GM18951 (cell line): ENCODE data around the gene CACNB3.
"Not testable (repeated sequence)": the region's sequence is repeated elsewhere in the genome, so short reads cannot be mapped to it uniquely, and the experiment has no call there.

Experiments
- POLR2A ChIP-seq: IDR thresholded peaks from 4 replicates; pipeline ENCODE4 v1.6.1; 2011; ENCODE audit warnings: mild to moderate bottlenecking; ENCODE audit not compliant: insufficient read length, insufficient read depth; ENCODE audit errors: extremely low read depth
- in situ Hi-C: fragments of 300-500 bp; cut with MboI; formaldehyde crosslinking; loops from one replicate; pipeline ENCODE4 v1.12.0; 2022; ENCODE audit warnings: low sequenced_read_pairs, mixed read lengths, inconsistent platforms; ENCODE audit not compliant: unreplicated experiment

Gene CACNB3

GRCh38 chr12:48828841-48829575 is 10.7 kb downstream of the CACNB3 start:
- no peak for TF ChIP-seq POLR2A
- in situ Hi-C loops = no loop called here

- in situ Hi-C loops = no loop called here
- no peak for TF ChIP-seq POLR2A
These were observed 13.0 kb downstream of the CACNB3 start for GRCh38 chr12:48831257-48831656.

- no peak for TF ChIP-seq POLR2A
- in situ Hi-C loops = no loop called here
These were observed 14.2 kb downstream of the CACNB3 start for GRCh38 chr12:48832321-48833060.

GRCh38 chr12:48838048-48838447 is 19.8 kb downstream of the CACNB3 start:
- in situ Hi-C loops = no loop called here
- TF ChIP-seq POLR2A = no peak

GRCh38 chr12:48842021-48842420 is 23.7 kb downstream of the CACNB3 start:
- in situ Hi-C loops = not testable (repeated sequence)

- TF ChIP-seq POLR2A = peak; percentile 86
- in situ Hi-C loops = no loop called here
These were observed 33.8 kb downstream of the CACNB3 start, which contains the start of gene DDX23 for GRCh38 chr12:48851883-48852733. Gene DDX23 (minus strand): TSS chr12:48852163. CDS start chr12:48845782, 6,381 bp downstream.

GRCh38 chr12:48852734-48853688 is 34.7 kb downstream of the CACNB3 start:
- no peak for TF ChIP-seq POLR2A
- in situ Hi-C loops = no loop called here

GRCh38 chr12:48854488-48854887 is 36.2 kb downstream of the CACNB3 start:
- in situ Hi-C loops = no loop called here
- TF ChIP-seq POLR2A = no peak

GRCh38 chr12:48854932-48855331 is 36.6 kb downstream of the CACNB3 start:
- in situ Hi-C loops = not testable (repeated sequence)

GRCh38 chr12:48856379-48856778 is 38.1 kb downstream of the CACNB3 start:
- no peak for TF ChIP-seq POLR2A
- in situ Hi-C loops = no loop called here

GRCh38 chr12:48857278-48857994 is 39.1 kb downstream of the CACNB3 start:
- TF ChIP-seq POLR2A = no peak
- in situ Hi-C loops = no loop called here

GRCh38 chr12:48858043-48858442 is 39.7 kb downstream of the CACNB3 start:
- TF ChIP-seq POLR2A = no peak
- in situ Hi-C loops = no loop called here

GRCh38 chr12:48859607-48860006 is 41.3 kb downstream of the CACNB3 start:
- TF ChIP-seq POLR2A = no peak
- in situ Hi-C loops = no loop called here

GRCh38 chr12:48860236-48860635 is 41.9 kb downstream of the CACNB3 start:
- in situ Hi-C loops = not testable (repeated sequence)
